Left lung (tissue), 10 donors: Measurements from ENCODE around the gene FNDC8. TPM values are rescaled to one million over a fixed set of nuclear protein-coding genes. Genes with fewer than 3 reads are reported as not detected.

ENCODE experiments used
- ATAC-seq: fragments of 200-7000 bp; cut with Tn5 transposase; one replicate; pipeline ENCODE4 v1.9.1; 2020; ENCODE audit warnings: moderate library complexity
- DNase-seq, 4 donors: peaks; one replicate each; pipeline ENCODE4 v3.0.0-alpha.2; 2013 to 2020
- H3K27ac ChIP-seq, 2 donors: fragments of 200-600 bp; sonication (generic) in 1 of 2; one replicate each; pipeline versions ENCODE4 v1.5.0 to v1.8.0; 2020 to 2021
- H3K27me3 ChIP-seq, 2 donors: fragments of 200-600 bp; sonication (generic) in 1 of 2; one replicate each; pipeline versions ENCODE4 v1.5.0 to v1.8.0; 2020 to 2021
- H3K36me3 ChIP-seq, 2 donors: fragments of 200-600 bp; sonication (generic) in 1 of 2; one replicate each; pipeline versions ENCODE4 v1.5.0 to v1.8.0; 2020 to 2021
- H3K4me1 ChIP-seq, 2 donors: fragments of 200-600 bp; one replicate each; pipeline ENCODE4 v1.8.0; 2021
- H3K4me3 ChIP-seq, 2 donors: fragments of 200-600 bp; sonication (generic) in 1 of 2; one replicate each; pipeline versions ENCODE4 v1.5.0 to v1.8.0; 2020 to 2021; ENCODE audit warnings: mild to moderate bottlenecking in 1 of 2
- H3K9me3 ChIP-seq, 2 donors: fragments of 200-600 bp; sonication (generic) in 1 of 2; one replicate each; pipeline versions ENCODE4 v1.5.0 to v1.8.0; 2020 to 2021
- intact Hi-C, 2 donors: fragments of 100-400 bp; cut with DNase I; formaldehyde crosslinking; loops; one replicate each; pipeline versions ENCODE4 v1.11.2 to v1.14.2; 2022
- polyA plus RNA-seq, 6 donors: library from polyadenylated mRNA; unstranded; fragments of 120-200 nt; gene quantifications; one replicate each; pipeline ENCODE4 v1.2.1, GENCODE V29; 2013; ENCODE audit not compliant: insufficient read length in 6 of 6
- total RNA-seq, 2 donors: library from RNA; stranded (reverse); fragmentation: NEBNext Ultra II Directional; extraction: Animal tissue kit (Norgen Biotek cat#: 25700); gene quantifications; one replicate each; pipeline ENCODE4 v1.2.1, GENCODE V29; 2021
- TF ChIP-seq, protein P1 (sequence below), 2 donors: fragments of 200-600 bp; sonication (generic) in 1 of 2; IDR thresholded peaks; one replicate each; pipeline versions ENCODE4 v1.5.0 to v1.8.0; 2021; ENCODE audit warnings: antibody characterized with exemption in 2 of 2
- donor health status: DM: no; HTN: yes; CAD: no.
- donor health status: DM: no; HTN: no; CAD: no.

FNDC8 gene
- total and polyA plus RNA-seq, 8 donors: 0.20 to 0.34 (median 0.25) TPM; not detected in 3

DNA sequence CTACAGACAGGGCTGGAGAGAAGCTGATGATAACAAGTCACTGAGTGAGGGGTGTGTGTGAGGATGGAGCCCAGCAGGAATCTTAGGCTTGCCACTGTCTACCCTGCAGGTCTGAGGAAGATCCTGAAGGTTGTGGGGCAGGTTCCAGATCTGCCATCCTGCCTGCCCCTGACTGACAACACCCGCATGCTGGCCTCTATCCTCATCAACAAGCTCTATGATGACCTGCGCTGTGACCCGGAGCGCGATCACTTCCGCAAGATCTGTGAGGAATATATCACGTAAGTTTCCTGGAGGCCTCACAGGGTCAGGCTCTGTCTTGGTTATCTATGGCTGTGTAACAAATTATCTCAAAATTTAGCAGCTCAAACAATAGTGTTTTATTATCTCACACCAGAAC is 42.5 kb downstream of the FNDC8 start:
- H3K27me3 ChIP-seq: no peaks in the 10 kb centered on the region
- no peaks in the 10 kb centered on the region for H3K36me3 ChIP-seq
- peaks cover 0 to 6% of the 10 kb centered on the region in 2 donors for H3K4me1 ChIP-seq
- no peaks in the 10 kb centered on the region for H3K9me3 ChIP-seq
- no peak for ATAC-seq
- DNase-seq: no peak
- H3K4me3 ChIP-seq: no peak overlapping the region
- intact Hi-C loops: loop anchor here in 1 of 2 donors (10.0 kb wide), 1 partner anchor 371 kb away; the partner anchor contains the start of gene SLFN12L
- no peak overlapping the region for H3K27ac ChIP-seq
- TF ChIP-seq, protein P1, sequence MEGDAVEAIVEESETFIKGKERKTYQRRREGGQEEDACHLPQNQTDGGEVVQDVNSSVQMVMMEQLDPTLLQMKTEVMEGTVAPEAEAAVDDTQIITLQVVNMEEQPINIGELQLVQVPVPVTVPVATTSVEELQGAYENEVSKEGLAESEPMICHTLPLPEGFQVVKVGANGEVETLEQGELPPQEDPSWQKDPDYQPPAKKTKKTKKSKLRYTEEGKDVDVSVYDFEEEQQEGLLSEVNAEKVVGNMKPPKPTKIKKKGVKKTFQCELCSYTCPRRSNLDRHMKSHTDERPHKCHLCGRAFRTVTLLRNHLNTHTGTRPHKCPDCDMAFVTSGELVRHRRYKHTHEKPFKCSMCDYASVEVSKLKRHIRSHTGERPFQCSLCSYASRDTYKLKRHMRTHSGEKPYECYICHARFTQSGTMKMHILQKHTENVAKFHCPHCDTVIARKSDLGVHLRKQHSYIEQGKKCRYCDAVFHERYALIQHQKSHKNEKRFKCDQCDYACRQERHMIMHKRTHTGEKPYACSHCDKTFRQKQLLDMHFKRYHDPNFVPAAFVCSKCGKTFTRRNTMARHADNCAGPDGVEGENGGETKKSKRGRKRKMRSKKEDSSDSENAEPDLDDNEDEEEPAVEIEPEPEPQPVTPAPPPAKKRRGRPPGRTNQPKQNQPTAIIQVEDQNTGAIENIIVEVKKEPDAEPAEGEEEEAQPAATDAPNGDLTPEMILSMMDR (IDR thresholded peaks at IDR 0.05): no peak

DNA sequence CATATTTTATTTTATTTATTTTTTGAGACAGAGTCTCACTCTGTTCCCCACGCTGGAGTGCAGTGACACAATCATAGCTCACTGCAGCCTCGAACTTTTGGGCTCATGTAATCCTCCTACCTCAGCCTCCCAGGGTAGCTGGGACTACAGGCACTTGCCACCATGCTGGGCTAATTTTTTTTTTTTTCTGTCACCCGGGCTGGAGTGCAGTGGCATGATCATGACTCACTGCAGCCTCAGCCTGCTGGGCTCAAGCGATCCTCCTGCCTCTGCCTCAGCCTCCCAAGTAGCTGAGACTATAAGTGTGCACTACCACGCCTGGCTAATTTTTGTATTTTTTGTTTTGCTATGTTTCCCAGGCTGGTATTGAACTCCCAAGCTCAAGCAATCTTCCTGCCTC is 43.3 kb downstream of the FNDC8 start:
- Histone ChIP-seq H3K4me1 (peaks cover 0 to 6% of the 10 kb centered on the region in 2 donors), H3K27ac (no peak overlapping the region), H3K4me3 (no peak overlapping the region), H3K9me3 (no peaks in the 10 kb centered on the region), H3K36me3 (no peaks in the 10 kb centered on the region), H3K27me3 (no peaks in the 10 kb centered on the region)
- DNase-seq: no peak
- TF ChIP-seq, protein P1 (IDR thresholded peaks at IDR 0.05): no peak
- ATAC-seq: no peak
- intact Hi-C loops: loop anchor here in 1 of 2 donors (10.0 kb wide), 1 partner anchor 370 kb away; the partner anchor contains the start of gene SLFN12L

DNA sequence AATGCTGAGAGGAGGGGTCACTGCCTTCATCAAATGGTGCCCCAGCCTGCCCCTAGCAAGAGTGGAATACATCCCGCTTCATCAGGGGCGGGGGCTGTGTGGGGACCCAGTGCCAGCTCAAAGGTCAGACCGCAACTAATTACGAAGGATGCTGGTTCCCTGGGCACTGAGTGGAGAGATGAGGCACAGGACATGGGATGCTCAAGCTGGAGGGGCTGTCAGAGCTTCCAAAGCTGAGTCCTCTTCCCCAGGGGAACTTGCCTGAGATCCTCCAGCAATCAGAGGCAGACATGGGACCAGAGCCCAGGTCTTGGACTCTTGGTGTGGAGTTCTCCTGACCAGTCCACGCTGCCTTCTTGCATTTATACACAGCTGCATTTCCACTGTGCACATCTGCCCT is 45.1 kb downstream of the FNDC8 start:
- Histone ChIP-seq H3K9me3 (no peaks in the 10 kb centered on the region), H3K36me3 (no peaks in the 10 kb centered on the region), H3K4me1 (peaks cover 0 to under 1% of the 10 kb centered on the region in 2 donors), H3K27me3 (no peaks in the 10 kb centered on the region), H3K27ac (no peak overlapping the region), H3K4me3 (no peak overlapping the region)
- intact Hi-C loops: loop anchor here in 1 of 2 donors (10.0 kb wide), 1 partner anchor 368 kb away; the partner anchor contains the start of gene SLFN12L
- TF ChIP-seq, protein P1 (IDR thresholded peaks at IDR 0.05): no peak
- no peak for DNase-seq
- ATAC-seq: no peak

DNA sequence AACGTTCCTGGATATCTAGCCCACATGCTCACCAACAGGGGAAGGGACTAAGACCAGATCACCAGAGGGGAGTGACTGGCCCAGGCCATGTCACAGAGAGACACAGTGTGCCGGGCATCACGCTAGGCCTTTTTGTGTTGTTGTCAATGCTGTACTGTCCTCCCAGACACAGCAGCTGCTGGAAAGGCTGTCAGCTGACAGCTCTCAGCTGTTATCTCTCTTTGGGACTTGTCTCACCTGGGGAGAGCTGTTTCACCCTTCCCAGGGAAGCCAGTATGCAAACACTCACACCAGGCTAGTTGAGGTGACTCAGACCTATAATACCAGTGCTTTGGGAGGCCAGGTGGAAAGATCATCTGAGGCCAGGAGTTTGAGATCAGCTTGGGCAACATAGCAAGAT is 45.6 kb downstream of the FNDC8 start:
- Histone ChIP-seq H3K9me3 (no peaks in the 10 kb centered on the region), H3K36me3 (no peaks in the 10 kb centered on the region), H3K27ac (no peak overlapping the region), H3K4me1 (no peaks in the 10 kb centered on the region), H3K4me3 (no peak overlapping the region), H3K27me3 (no peaks in the 10 kb centered on the region)
- ATAC-seq (no peak), DNase-seq (no peak)
- TF ChIP-seq, protein P1 (IDR thresholded peaks at IDR 0.05): no peak
- intact Hi-C loops: loop anchor here in 1 of 2 donors (10.0 kb wide), 1 partner anchor 368 kb away; the partner anchor contains the start of gene SLFN12L

DNA sequence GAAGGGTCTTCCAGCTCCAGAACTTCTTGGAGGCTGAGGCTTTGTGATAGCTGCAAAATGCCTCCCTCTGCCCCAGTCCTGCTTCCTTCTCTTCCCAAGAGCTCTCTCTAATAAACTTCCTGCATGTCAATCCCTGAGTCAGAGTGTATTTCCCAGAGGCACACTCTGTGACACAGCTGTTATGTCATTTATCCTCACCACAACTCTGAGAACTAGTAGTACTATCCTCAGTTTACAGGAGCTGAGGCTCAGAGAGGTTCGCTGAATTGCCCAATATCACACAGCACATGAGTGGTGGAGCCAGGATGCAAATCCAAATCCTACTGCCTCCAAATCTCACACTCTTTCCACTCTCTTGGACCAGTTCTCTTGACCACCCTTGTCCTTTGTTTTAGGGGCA is 46.3 kb downstream of the FNDC8 start:
- DNase-seq (no peak), ATAC-seq (no peak)
- Histone ChIP-seq H3K36me3 (no peaks in the 10 kb centered on the region), H3K27me3 (no peaks in the 10 kb centered on the region), H3K4me1 (no peaks in the 10 kb centered on the region), H3K4me3 (no peak overlapping the region), H3K27ac (no peak overlapping the region), H3K9me3 (no peaks in the 10 kb centered on the region)
- TF ChIP-seq, protein P1 (IDR thresholded peaks at IDR 0.05): no peak
- intact Hi-C loops: loop anchor here in 1 of 2 donors (10.0 kb wide), 1 partner anchor 367 kb away; the partner anchor contains the start of gene SLFN12L
